Activated CD8-positive, alpha-beta memory T cell treated with anti-CD3 and anti-CD28 coated beads for 36 hours (primary cell): ENCODE measurements around the gene DUOX2. TPM values are rescaled to one million over a fixed set of nuclear protein-coding genes. Genes with fewer than 3 reads are reported as not detected.
"Not testable (repeated sequence)": the region's sequence is repeated elsewhere in the genome, so short reads cannot be mapped to it uniquely, and the experiment has no call there.

ENCODE experiments used
- CTCF ChIA-PET: fragments of 350-600 bp; sonication (Branson Sonifier 250); formaldehyde crosslinking; loops from one replicate; lab custom pipeline; 2021; ENCODE audit warnings: antibody characterized with exemption; lab: Charles Lee
- POLR2A ChIA-PET: fragments of 350-600 bp; sonication (Branson Sonifier 250); formaldehyde crosslinking; loops from one replicate; lab custom pipeline; 2021; ENCODE audit warnings: antibody characterized with exemption; lab: Charles Lee
- total RNA-seq, 2 experiments: library from RNA; stranded (reverse); gene quantifications; one replicate each; pipeline ENCODE4 v1.2.3, GENCODE V29; 2021

Gene DUOX2
- total RNA-seq, 2 experiments from 2014 or later, result 0.02 TPM; not detected in 1

DNA sequence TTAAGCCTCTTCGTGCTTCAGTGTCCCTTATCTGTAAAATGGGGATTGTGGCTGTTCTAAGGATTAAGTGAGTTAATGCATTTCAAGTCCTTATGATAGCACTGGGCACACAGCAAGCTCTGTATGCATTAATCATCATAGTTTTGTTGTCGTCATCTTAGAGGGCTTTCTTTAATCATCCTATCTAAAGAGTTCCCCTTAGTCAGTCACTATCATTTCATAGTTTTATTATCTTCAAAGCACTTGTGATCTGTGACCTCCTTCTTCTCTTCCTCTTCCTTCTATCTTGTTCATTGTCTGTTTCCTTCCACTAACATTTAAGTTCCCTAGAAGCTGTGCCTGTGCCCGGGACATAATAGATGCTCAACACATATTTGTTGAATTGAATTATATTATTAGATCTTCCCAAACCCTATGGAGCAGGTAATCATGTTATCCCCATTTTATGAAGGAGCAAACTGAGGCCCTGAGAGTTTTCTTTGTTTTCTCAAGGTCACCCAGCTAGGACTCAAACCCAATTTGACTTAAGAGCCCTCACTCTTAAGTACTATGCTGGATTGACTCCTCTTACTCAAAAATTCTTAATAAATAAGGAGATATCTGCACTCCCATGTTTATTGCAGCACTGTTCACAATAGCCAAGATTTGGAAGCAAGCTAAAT lies 24.1 kb downstream of the DUOX2 start:
- ChIA-PET CTCF (no interaction called here), POLR2A (no interaction called here)

DNA sequence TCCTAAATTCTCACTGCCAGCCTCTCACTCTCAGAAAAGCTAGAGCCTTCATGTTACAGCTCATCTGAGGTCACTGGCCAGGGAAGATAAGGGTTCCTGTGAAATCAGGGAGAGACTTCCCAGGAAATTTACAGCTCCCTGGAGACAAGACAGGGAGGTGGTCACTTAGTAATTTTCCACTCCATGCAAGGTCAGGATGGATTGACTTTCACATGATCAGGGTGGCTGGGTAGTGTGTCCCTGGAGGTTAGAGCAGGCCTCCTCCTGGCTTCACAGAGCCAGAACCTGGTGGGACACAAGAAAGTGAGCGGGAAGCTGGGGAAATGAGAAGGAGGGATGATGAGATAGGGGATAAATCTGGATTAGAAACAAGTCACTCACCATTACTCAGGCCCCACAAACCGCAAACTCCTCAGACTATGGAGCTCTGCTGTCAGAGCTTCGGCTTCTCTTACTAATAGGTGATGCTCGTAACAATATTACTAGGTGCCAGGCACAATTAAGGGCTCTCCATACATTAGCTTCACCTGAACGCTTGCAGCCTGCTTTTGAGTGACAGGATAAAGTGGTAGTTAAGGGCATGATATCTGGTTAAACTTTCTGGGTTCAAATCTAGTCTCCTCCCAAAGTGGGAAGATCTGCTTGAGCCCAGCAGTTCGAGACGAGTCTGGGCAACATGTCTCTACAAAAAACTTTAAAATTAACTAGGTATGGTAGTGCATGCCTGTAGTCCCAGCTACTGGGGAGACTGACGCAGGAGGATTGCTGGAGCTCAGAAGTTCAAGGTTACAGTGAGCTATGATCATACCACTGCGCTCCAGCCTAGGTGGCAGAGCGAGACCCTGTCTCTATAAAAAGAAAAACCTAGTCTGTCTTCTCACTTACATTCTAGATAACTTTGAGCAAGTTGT lies 24.9 kb downstream of the DUOX2 start:
- ChIA-PET CTCF (interaction anchor here (0.7 kb wide), 1 partner anchor 29 kb away, joined by 3 read pairs; no protein-coding TSS in a partner anchor), POLR2A (no interaction called here)

DNA sequence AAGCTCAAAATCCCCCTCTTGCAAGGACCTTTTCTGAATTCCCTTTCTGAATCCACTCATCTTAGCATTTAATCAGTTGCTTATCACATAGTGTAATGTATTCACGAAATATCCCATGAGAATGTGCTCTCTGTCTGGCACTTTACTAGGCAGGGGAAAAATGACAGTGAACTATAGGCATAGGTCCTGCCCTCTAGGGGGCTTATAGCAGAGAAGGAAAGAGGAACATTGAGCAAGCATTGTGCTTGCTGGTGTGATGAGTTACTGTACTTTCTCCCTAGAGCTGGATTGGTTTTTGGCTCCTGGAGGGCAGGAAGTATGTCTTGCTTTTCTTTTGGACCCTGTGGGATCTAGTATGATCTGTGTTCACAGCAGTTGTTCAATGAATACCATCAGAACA lies 26.5 kb downstream of the DUOX2 start:
- ChIA-PET POLR2A (no interaction called here), CTCF (no interaction called here)

- CTCF ChIA-PET, result no interaction called here
- POLR2A ChIA-PET, result no interaction called here
Observed at GRCh38 chr15:45084163-45084562, 29.8 kb downstream of the DUOX2 start.

- POLR2A ChIA-PET, result no interaction called here
- CTCF ChIA-PET, result no interaction called here
Observed at GRCh38 chr15:45083223-45083622, 30.7 kb downstream of the DUOX2 start.

- CTCF ChIA-PET, POLR2A ChIA-PET: not testable (repeated sequence)
Observed at GRCh38 chr15:45082412-45082811, 31.6 kb downstream of the DUOX2 start.

- CTCF ChIA-PET, POLR2A ChIA-PET: not testable (repeated sequence)
Observed at GRCh38 chr15:45080593-45080992, 33.4 kb downstream of the DUOX2 start.

DNA sequence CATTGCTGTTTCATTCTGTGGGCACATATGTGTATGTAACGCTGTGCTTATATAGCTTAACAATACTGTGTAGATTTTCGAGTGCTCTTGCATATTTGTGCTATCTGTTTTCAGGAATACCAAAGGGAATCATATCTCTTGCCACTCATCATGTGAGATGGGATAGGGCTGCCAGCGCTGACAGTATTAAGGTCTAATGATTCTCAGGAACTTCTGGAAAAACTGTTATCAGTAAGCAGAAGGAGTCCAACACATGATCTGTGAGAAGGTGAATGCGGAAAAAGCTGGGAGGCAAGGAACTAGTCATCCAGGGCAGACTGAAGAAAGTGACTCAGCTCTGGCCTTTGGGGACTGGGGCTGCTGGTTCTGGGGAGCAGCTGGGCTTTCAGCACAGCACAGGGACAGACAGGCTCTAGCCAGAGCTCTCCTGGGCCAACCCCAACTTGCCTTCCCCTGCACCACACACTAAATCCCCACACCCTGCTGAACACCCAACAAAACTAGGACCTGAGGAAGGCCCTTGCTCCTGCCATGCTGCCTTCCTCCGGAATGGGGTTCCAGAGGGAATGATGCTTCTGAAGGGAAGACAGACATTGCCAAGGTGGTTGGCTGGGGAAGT lies 34.2 kb downstream of the DUOX2 start:
- CTCF ChIA-PET, POLR2A ChIA-PET: not testable (repeated sequence)

DNA sequence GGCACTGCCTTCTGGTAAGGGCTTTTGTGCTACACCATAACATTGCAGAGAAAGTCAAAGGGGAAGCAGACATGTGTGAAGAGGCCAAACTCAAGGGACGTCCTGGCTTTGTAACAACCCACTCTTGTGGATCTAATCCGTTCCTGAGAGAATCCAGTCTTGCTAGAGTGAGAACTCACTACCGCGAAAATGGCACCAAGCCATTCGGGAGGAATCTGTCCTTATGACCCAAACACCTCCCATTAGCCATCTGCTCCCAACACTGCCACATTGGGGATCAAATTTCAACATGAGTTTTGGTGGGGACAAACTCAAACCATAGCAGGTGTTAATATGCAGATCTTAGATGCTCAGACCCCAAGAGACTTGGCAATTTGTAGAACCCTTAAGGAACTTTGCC lies 34.8 kb downstream of the DUOX2 start:
- POLR2A ChIA-PET, CTCF ChIA-PET: not testable (repeated sequence)

DNA sequence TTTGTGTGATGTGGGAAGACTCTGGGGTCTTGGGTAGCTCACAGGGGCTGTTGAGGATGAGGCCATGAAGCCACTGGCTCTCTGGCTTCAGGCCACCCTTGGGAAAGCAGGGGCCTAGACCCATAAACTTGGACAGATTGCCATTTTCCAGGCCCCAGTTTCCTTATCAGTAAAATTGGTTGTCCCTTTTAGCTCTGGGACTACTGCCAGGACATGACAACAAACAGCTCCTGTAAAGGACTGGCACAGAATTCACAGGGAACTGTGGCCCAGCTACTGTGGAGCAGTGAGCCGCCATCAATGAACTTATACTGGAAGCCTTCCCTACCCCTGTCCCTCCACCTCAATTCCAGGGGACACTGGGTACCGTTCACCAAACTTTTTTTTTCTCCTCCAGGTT lies 36.6 kb downstream of the DUOX2 start:
- CTCF ChIA-PET, result not testable (repeated sequence)

DNA sequence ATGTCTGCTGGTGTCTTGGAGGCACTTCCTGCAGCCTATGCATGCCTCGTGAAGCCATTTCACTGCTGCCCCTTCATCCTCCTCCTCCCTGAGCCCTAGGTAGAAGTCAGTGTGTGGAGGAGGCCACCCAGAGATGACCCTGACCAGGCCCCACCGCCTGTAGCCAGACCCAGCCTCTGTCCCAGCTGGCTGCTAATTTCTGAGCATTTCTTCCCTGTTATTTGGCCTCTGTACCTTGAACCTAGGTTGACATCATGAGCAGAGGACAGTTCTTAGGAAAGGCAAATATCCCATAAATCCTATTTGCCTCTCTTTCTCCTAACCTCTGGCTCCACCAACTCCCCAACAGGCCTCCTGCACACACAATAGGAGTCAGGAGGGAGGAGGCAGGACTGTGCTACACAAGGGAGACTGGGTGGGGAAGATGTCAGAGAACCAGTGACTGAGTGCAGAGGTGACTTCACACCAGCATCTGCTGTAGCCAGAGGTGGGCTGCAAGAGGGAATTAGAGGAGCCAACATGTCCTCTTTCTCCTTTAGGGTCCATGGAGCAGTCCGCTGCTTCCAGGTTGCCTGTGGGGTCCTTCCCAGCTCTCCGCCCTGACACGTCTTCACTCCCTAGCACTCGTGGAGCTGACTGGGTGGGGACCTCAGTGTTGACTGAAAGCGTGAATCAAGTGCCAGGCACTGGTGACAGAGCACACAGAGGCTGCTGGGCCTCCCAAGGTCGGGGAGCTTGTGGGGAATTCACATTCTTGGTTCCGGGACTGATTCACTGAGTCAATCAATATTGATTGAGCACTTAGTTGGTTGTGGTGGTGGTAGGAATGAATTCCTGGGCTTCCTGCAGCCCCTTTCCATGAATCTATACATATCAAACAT lies 38.3 kb downstream of the DUOX2 start:
- CTCF ChIA-PET, result not testable (repeated sequence)

More for the DNA sequence above, 36.6 kb downstream of the DUOX2 start:
- POLR2A ChIA-PET, result not testable (repeated sequence)

DNA sequence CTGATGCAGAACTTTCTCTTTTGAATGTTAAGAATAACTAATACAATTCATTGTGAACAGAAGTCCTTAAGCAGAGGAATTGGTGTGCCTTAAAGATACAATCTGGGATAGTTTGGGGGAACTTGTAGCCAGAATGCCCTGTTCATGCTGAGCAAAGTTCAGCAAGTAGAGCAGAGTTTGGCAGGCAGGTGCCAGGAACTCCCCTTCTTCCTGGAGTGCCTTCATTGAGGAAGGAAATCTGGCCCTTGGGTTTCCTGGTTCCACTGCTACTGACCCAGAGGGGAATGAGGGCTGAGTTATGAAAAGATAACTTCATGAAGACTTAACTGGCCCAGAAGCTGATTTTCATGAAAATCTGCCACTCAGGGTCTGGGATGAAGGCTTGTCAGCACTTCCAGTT lies 40.4 kb downstream of the DUOX2 start:
- POLR2A ChIA-PET, CTCF ChIA-PET: not testable (repeated sequence)

More for the DNA sequence above, 38.3 kb downstream of the DUOX2 start:
- POLR2A ChIA-PET, result not testable (repeated sequence)

- CTCF ChIA-PET, POLR2A ChIA-PET: not testable (repeated sequence)
Observed at GRCh38 chr15:45069942-45070360, 44.0 kb downstream of the DUOX2 start.

GRCh38 chr15:45064386-45064785 lies 49.6 kb downstream of the DUOX2 start:
- ChIA-PET POLR2A (no interaction called here), CTCF (no interaction called here)

- CTCF ChIA-PET, result not testable (repeated sequence)
Observed at GRCh38 chr15:45062301-45062700, 51.7 kb downstream of the DUOX2 start.

DNA sequence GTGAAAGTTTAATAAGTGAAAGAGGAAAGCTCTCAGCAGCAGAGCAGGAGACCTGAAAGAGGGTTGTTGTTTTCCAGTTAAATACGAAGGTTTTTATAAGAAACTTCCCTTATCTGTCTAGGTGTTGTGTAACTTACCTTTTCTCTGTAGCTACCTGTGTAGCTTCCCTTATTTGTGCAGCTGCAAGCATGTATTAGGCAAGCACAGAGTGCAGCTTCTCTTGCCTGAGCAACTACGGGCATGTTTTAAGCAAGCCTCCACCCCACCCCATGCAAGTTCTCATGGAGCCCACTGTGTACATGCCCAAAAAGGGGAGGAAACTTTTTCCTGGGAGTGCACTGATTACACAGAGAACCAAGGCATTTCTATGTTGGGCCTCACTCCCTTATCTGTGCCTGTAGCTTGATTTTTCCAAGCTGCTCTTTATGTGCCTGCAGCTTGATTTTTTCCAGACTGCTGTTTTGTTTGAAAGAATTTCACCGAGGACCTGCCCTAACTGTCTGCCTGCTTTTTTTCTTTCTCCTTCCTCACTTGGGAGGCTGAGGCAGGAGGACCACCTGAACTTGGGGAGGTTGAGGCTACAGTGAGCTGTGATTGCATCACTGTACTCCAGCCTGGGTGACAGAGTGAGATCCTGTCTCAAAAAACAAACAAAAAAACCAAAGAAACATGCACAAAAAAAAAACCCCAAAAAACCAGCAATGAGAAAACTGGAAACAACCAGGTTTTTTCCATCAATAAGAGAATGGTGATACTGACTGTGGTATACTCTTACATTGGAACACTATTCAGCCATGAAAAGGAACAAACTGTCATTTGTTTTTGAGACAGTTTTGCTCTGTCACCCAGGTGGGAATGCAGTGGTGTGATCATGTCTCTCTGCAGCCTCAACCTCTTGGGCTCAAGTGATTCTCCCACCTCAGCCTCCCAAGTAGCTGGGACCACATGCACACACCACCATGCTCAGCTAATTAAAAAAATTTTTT lies 55.0 kb downstream of the DUOX2 start:
- CTCF ChIA-PET, POLR2A ChIA-PET: not testable (repeated sequence)

More at GRCh38 chr15:45062301-45062700, 51.7 kb downstream of the DUOX2 start:
- POLR2A ChIA-PET, result not testable (repeated sequence)

DNA sequence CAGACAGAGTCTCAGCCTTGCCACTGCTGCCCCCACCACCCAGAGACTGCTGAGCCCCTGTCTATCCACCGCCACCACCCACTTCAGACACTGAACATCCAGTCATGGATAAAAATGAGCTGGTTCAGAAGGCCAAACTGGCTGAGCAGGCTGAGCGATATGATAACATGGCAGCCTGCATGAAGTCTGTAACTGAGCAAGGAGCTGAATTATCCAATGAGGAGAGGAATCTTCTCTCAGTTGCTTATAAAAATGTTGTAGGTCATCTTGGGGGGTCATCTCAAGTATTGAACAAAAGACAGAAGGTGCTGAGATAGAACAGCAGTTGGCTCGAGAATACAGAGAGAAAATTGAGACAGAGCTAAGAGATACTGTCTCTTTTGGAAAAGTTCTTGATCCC lies 61.3 kb downstream of the DUOX2 start:
- POLR2A ChIA-PET, CTCF ChIA-PET: not testable (repeated sequence)

DNA sequence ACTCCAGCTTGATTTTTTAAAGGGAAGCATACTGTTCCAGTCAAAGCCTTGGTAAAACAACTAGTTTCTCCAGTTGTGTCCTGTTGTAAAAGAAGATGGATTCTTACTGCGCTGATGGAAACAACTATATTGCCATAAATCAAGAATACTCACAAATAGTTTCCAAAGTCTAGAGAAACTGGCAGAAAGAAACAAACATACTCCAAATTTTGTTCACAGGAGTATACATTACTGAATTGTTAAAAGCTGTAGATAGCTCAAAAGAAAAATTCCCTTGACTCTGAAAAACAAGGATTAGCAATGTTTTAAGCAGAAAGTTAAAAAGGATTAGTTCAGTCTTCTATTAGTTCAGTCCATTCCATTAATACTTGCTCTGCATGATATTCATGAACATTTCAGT lies 63.4 kb downstream of the DUOX2 start:
- ChIA-PET POLR2A (no interaction called here), CTCF (no interaction called here)
